CD14-positive monocyte (primary cell): ENCODE results near the gene KLHL36. TPM values are rescaled to one million over a fixed set of nuclear protein-coding genes. Genes with fewer than 3 reads are reported as not detected.

Experiments
- DNase-seq, 3 donors: peaks; one replicate each; pipeline ENCODE4 v3.0.0-alpha.2; 2011 to 2022
- H2AFZ ChIP-seq: 2 replicates; pipeline ENCODE4 v1.6.0; 2012; ENCODE audit warnings: mild to moderate bottlenecking, low read depth, low read length, inconsistent platforms; ENCODE audit not compliant: insufficient read depth, poor library complexity, severe bottlenecking
- H3K27ac ChIP-seq, 2 donors: 1 replicate in 1 of 2; 2 replicates in 1 of 2; pipeline ENCODE4 v1.5.1; 2012 to 2013; ENCODE audit warnings: low read length in 2 of 2, control low read depth in 1 of 2, inconsistent platforms in 1 of 2, low read depth in 1 of 2, mild to moderate bottlenecking in 1 of 2
- H3K27me3 ChIP-seq, 2 donors: one replicate each; pipeline versions ENCODE4 v1.6.0 to v1.6.1; 2011 to 2013; ENCODE audit warnings: low read length in 2 of 2; ENCODE audit not compliant: control insufficient read depth in 2 of 2, insufficient read depth in 2 of 2
- H3K36me3 ChIP-seq, 2 donors: replicated peaks in 1 of 2; 1 replicate in 1 of 2; 2 replicates in 1 of 2; pipeline versions ENCODE4 v1.5.1 to v1.6.1; 2012 to 2013; ENCODE audit warnings: low read length in 2 of 2, control low read depth in 1 of 2, inconsistent platforms in 1 of 2, mild to moderate bottlenecking in 1 of 2; ENCODE audit not compliant: insufficient read depth in 2 of 2, control insufficient read depth in 1 of 2
- H3K4me1 ChIP-seq, 2 donors: 1 replicate in 1 of 2; 2 replicates in 1 of 2; pipeline versions ENCODE4 v1.5.1 to v1.6.1; 2012 to 2013; ENCODE audit warnings: low read length in 2 of 2, control low read depth in 1 of 2, inconsistent platforms in 1 of 2, mild to moderate bottlenecking in 1 of 2, moderate library complexity in 1 of 2; ENCODE audit not compliant: insufficient read depth in 2 of 2, control insufficient read depth in 1 of 2
- H3K4me2 ChIP-seq: replicated peaks from 2 replicates; pipeline ENCODE3; 2012; ENCODE audit warnings: low read length, moderate library complexity, mild to moderate bottlenecking; ENCODE audit not compliant: poor library complexity, severe bottlenecking; ENCODE audit errors: extremely low read depth
- H3K4me3 ChIP-seq, 3 experiments: fragments of 200-600 bp in 1 of 3; sonication (generic) in 1 of 3; replicated peaks in 1 of 3; 1 replicate in 2 of 3; 2 replicates in 1 of 3; pipeline ENCODE4 v1.5.1; 2011 to 2013; ENCODE audit warnings: low read length in 3 of 3, mild to moderate bottlenecking in 3 of 3, control low read depth in 2 of 3, low read depth in 2 of 3, inconsistent platforms in 1 of 3, moderate library complexity in 1 of 3
- H3K79me2 ChIP-seq: 2 replicates; pipeline ENCODE4 v1.6.0; 2012; ENCODE audit warnings: mild to moderate bottlenecking, control low read depth, inconsistent platforms, low read length, moderate library complexity; ENCODE audit not compliant: insufficient read depth
- H3K9ac ChIP-seq: 2 replicates; pipeline ENCODE4 v1.6.0; 2017; ENCODE audit warnings: low read length, mild to moderate bottlenecking; ENCODE audit not compliant: insufficient read depth, poor library complexity, severe bottlenecking
- H3K9me3 ChIP-seq, 2 donors: replicated peaks in 1 of 2; 1 replicate in 1 of 2; 2 replicates in 1 of 2; pipeline versions ENCODE4 v1.5.1 to v1.6.1; 2012 to 2013; ENCODE audit warnings: low read length in 2 of 2, control low read depth in 1 of 2; ENCODE audit not compliant: control insufficient read depth in 1 of 2, insufficient read depth in 1 of 2
- H4K20me1 ChIP-seq: 2 replicates; pipeline ENCODE4 v1.6.0; 2012; ENCODE audit warnings: mild to moderate bottlenecking, low read length, control low read depth, moderate library complexity; ENCODE audit not compliant: insufficient read depth
- H3K27ac Mint-ChIP-seq, 7 donors: one replicate each; pipeline ENCODE4 v1.8.0; 2020; ENCODE audit warnings: mild to moderate bottlenecking in 7 of 7, mixed read lengths in 7 of 7, moderate library complexity in 6 of 7, inconsistent platforms in 2 of 7
- H3K27me3 Mint-ChIP-seq, 3 donors: one replicate each; pipeline ENCODE4 v1.8.0; 2021 to 2022; ENCODE audit warnings: low read depth in 3 of 3, mild to moderate bottlenecking in 3 of 3, mixed read lengths in 3 of 3, moderate library complexity in 3 of 3, inconsistent platforms in 1 of 3
- H3K36me3 Mint-ChIP-seq, 2 donors: one replicate each; pipeline ENCODE4 v1.8.0; 2020; ENCODE audit warnings: mixed read lengths in 2 of 2, inconsistent platforms in 1 of 2, mild to moderate bottlenecking in 1 of 2
- H3K4me1 Mint-ChIP-seq: one replicate; pipeline ENCODE4 v1.8.0; 2020; ENCODE audit warnings: mild to moderate bottlenecking, mixed read lengths
- H3K4me3 Mint-ChIP-seq, 2 donors: one replicate each; pipeline ENCODE4 v1.8.0; 2020; ENCODE audit warnings: mild to moderate bottlenecking in 2 of 2, mixed read lengths in 2 of 2, moderate library complexity in 1 of 2
- H3K9me3 Mint-ChIP-seq, 7 donors: one replicate each; pipeline ENCODE4 v1.8.0; 2020 to 2022; ENCODE audit warnings: mixed read lengths in 7 of 7, mild to moderate bottlenecking in 6 of 7, moderate library complexity in 6 of 7, inconsistent platforms in 2 of 7
- WGBS: methylation state at CpG from one replicate; pipeline ENCODE4 v1.1.5; 2013; ENCODE audit warnings: missing lambda C conversion rate; ENCODE audit not compliant: insufficient coverage; 5-methylcytosine and 5-hydroxymethylcytosine counted together
- intact Hi-C, 2 donors: fragments of 100-400 bp; cut with micrococcal nuclease; formaldehyde crosslinking; loops; one replicate each; pipeline versions ENCODE4 v1.15.0 to v1.15.1; 2023
- polyA plus RNA-seq, 3 donors: library from polyadenylated mRNA; depleted of rRNA in 1 of 3; unstranded in 2 of 3; stranded (reverse) in 1 of 3; fragments of 300-500 nt in 2 of 3; fragments of >200 nt in 1 of 3; fragmentation: Illumina TruSeq in 2 of 3; gene quantifications; 1 replicate in 2 of 3; 2 replicates in 1 of 3; pipeline ENCODE4 v1.2.3, GENCODE V29; 2012 to 2021
- TF ChIP-seq, protein P1 (sequence below): fragments of 200-600 bp; IDR thresholded peaks from one replicate; pipeline ENCODE4 v1.8.0; 2022; ENCODE audit warnings: antibody characterized with exemption, mild to moderate bottlenecking

Gene KLHL36
- polyA plus RNA-seq, 3 donors, result 12.1 to 50.8 (median 14.2) TPM

DNA sequence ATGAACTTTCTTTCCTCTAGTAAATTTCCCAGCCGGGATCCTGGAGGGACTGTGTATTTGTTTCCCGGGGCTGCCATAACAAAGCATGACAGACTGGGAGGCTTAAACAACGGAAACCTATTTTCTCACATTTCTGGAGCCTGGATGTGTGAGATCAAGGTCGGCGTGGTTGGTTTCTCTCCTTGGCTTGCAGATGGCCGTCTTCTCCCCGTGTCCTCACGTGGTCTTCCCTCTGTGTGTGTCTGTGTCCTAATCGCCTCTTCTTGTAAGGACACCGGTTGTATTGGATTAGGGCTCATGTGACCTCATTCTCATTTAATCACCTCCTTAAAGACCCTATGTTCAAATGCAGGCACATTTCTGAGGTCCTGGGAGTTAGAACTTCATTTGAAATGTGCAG, 29.5 kb downstream of the KLHL36 start:
- Mint-ChIP-seq H3K4me1 (peaks cover 20% of the 10 kb centered on the region), H3K27ac (no peak overlapping the region), H3K27me3 (peaks cover 2 to 4% (median 3%) of the 10 kb centered on the region in 3 donors), H3K4me3 (no peak overlapping the region), H3K36me3 (peaks cover 0 to 3% of the 10 kb centered on the region in 2 donors), H3K9me3 (no peaks in the 10 kb centered on the region)
- TF ChIP-seq, protein P1, sequence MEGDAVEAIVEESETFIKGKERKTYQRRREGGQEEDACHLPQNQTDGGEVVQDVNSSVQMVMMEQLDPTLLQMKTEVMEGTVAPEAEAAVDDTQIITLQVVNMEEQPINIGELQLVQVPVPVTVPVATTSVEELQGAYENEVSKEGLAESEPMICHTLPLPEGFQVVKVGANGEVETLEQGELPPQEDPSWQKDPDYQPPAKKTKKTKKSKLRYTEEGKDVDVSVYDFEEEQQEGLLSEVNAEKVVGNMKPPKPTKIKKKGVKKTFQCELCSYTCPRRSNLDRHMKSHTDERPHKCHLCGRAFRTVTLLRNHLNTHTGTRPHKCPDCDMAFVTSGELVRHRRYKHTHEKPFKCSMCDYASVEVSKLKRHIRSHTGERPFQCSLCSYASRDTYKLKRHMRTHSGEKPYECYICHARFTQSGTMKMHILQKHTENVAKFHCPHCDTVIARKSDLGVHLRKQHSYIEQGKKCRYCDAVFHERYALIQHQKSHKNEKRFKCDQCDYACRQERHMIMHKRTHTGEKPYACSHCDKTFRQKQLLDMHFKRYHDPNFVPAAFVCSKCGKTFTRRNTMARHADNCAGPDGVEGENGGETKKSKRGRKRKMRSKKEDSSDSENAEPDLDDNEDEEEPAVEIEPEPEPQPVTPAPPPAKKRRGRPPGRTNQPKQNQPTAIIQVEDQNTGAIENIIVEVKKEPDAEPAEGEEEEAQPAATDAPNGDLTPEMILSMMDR, result no peak
- Histone ChIP-seq H3K36me3 (no peaks in the 10 kb centered on the region), H3K27ac (no peak overlapping the region), H3K27me3 (no peaks in the 10 kb centered on the region), H3K9me3 (no peaks in the 10 kb centered on the region), H3K9ac (no peak overlapping the region), H4K20me1 (no peaks in the 10 kb centered on the region), H2AFZ (no peak overlapping the region), H3K4me1 (peaks cover 8 to 24% of the 10 kb centered on the region in 2 donors), H3K4me2 (no peak overlapping the region), H3K79me2 (no peaks in the 10 kb centered on the region), H3K4me3 (no peak overlapping the region)
- WGBS, result 94% methylated on average over 5 of the region's 10 CpGs
- no peak for DNase-seq
- intact Hi-C loops, result loop anchor here in 1 of 2 donors (10.0 kb wide), 1 partner anchor 297 kb away; no protein-coding TSS in a partner anchor

DNA sequence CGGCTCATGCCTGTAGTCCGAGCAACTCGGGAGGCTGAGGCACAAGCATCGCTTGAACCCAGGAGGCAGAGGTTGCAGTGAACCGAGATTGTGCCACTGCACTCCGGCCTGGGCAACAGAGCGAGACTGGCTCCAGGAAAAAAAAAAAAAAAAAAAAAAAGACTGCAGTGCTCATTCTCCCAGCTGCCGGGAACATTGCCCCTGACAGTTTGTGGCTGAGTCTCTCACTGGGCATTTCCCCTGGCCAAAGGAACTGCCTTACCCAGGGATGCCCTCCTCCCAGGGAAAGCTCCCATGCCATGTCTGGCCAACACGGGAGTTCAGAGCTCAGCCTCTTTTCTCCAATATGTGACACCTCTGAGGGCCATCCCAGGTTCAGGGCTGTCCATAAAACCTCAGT, 30.2 kb downstream of the KLHL36 start:
- no peak for DNase-seq
- Histone ChIP-seq H3K79me2 (no peaks in the 10 kb centered on the region), H3K4me2 (no peak overlapping the region), H3K4me1 (peaks cover 3 to 17% of the 10 kb centered on the region in 2 donors), H3K27me3 (no peaks in the 10 kb centered on the region), H3K9me3 (no peaks in the 10 kb centered on the region), H2AFZ (no peak overlapping the region), H3K4me3 (no peak overlapping the region), H3K27ac (no peak overlapping the region), H3K36me3 (no peaks in the 10 kb centered on the region), H4K20me1 (no peaks in the 10 kb centered on the region), H3K9ac (no peak overlapping the region)
- TF ChIP-seq, protein P1, result no peak
- peaks cover 13% of the 10 kb centered on the region for H3K4me1 Mint-ChIP-seq
- intact Hi-C loops, result loop anchor here in 1 of 2 donors (10.0 kb wide), 1 partner anchor 296 kb away; no protein-coding TSS in a partner anchor
- no peak overlapping the region for H3K27ac Mint-ChIP-seq
- WGBS, result 91% methylated on average over 9 of the region's 9 CpGs
- H3K27me3 Mint-ChIP-seq, result peaks cover 2 to 5% (median 3%) of the 10 kb centered on the region in 3 donors
- no peak overlapping the region for H3K4me3 Mint-ChIP-seq
- H3K9me3 Mint-ChIP-seq, result no peaks in the 10 kb centered on the region
- peaks cover 0 to 3% of the 10 kb centered on the region in 2 donors for H3K36me3 Mint-ChIP-seq
